Right atrium auricular region (tissue), 2 donors: ENCODE results near the gene SEC31B. TPM values are rescaled to one million over a fixed set of nuclear protein-coding genes. Genes with fewer than 3 reads are reported as not detected.

ENCODE experiments used
- DNase-seq: peaks from one replicate; pipeline ENCODE4 v3.0.0-alpha.2; 2019; ENCODE audit warnings: low spot score
- H3K27ac ChIP-seq, 2 donors: fragments of 200-600 bp; sonication (generic); 1 replicate in 1 of 2; 2 replicates in 1 of 2; pipeline ENCODE4 v1.5.1; 2016 to 2019
- H3K27me3 ChIP-seq, 2 donors: fragments of 200-600 bp; sonication (generic); one replicate each; pipeline versions ENCODE4 v1.5.1 to v1.6.0; 2017 to 2019
- H3K36me3 ChIP-seq: fragments of 200-600 bp; sonication (generic); one replicate; pipeline ENCODE4 v1.5.1; 2016
- H3K4me1 ChIP-seq, 2 donors: fragments of 200-600 bp; sonication (generic); one replicate each; pipeline versions ENCODE4 v1.5.1 to v1.6.0; 2017 to 2019
- H3K4me3 ChIP-seq, 2 donors: fragments of 200-600 bp; sonication (generic); 1 replicate in 1 of 2; 2 replicates in 1 of 2; pipeline ENCODE4 v1.5.1; 2017 to 2019; ENCODE audit warnings: mild to moderate bottlenecking in 1 of 2, moderate library complexity in 1 of 2
- H3K9me3 ChIP-seq, 2 donors: fragments of 200-600 bp; sonication (generic); one replicate each; pipeline ENCODE4 v1.5.1; 2019
- CTCF ChIP-seq, 2 donors: fragments of 200-600 bp; sonication (generic); IDR thresholded peaks; one replicate each; pipeline ENCODE4 v1.5.1; 2019; ENCODE audit warnings: antibody characterized with exemption in 2 of 2
- total RNA-seq, 2 donors: library from RNA; depleted of rRNA; stranded (reverse); fragments of >200 nt; gene quantifications; one replicate each; pipeline ENCODE4 v1.1.0, GENCODE V29; 2016

The SEC31B gene
- total RNA-seq, 2 donors from 2014 or later, result 2.0 to 4.5 TPM

DNA sequence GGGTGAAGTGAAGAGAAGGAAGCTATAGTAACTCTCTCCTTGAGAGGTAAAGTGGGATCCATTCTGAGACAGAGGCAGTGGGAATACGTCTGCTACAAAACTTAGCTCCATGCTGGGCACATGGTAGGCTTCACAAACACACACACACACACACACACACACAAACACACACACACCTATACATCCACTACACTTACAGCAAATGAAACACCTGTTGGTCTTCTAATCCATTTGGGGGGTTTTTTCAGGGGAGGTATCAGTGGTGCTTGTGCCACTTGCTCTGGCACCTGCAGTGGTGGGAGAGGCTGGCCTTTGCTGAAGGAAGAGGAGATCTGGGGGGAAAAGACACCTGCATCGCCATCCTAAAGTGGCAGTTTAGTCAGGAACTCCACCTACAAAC, 14.5 kb downstream of the SEC31B start:
- no peak for TF ChIP-seq CTCF (IDR thresholded peaks at IDR 0.05)
- Histone ChIP-seq H3K36me3 (peaks cover 45% of the 10 kb centered on the region), H3K9me3 (no peaks in the 10 kb centered on the region), H3K4me1 (no peaks in the 10 kb centered on the region), H3K27ac (no peak overlapping the region), H3K4me3 (no peak overlapping the region), H3K27me3 (no peaks in the 10 kb centered on the region)
- DNase-seq, result no peak

GRCh38 chr10:100504096-100504495, 15.6 kb downstream of the SEC31B start:
- DNase-seq, result no peak
- Histone ChIP-seq H3K9me3 (no peaks in the 10 kb centered on the region), H3K27ac (no peak overlapping the region), H3K36me3 (peaks cover 43% of the 10 kb centered on the region), H3K4me1 (no peaks in the 10 kb centered on the region), H3K27me3 (no peaks in the 10 kb centered on the region), H3K4me3 (no peak overlapping the region)
- TF ChIP-seq CTCF (IDR thresholded peaks at IDR 0.05), result no peak

DNA sequence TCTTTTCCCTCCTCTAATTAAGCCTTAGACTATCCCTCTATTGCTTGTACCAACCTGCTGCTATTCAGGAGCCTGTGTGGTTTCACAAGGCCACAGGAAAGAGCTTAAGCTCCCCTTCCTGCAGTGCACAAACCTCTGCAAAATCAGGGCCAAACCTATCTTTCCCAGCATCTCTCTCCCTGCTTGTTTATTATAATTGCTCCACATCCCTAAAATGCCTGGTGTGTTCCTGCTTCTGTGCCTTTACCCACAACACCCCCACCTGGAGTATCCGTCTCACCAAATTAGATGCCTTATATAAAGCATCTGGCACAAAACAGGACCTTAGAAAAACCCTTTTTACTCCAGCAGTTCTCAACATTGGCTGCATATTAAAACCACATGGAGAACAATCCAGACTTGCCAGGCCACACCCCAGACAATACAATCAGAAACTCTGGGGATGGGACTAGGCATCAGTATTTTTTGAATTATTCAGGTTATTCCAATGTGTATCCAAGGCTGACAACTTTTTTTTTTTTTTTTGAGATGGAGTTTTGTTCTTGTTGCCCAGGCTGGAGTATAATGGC, 16.7 kb downstream of the SEC31B start:
- no peaks in the 10 kb centered on the region for H3K27me3 ChIP-seq
- peaks cover 46% of the 10 kb centered on the region for H3K36me3 ChIP-seq
- TF ChIP-seq CTCF (IDR thresholded peaks at IDR 0.05), result no peak
- H3K9me3 ChIP-seq, result no peaks in the 10 kb centered on the region
- no peak for DNase-seq
- H3K4me3 ChIP-seq, result no peak overlapping the region
- no peak overlapping the region for H3K27ac ChIP-seq
- H3K4me1 ChIP-seq, result no peaks in the 10 kb centered on the region

DNA sequence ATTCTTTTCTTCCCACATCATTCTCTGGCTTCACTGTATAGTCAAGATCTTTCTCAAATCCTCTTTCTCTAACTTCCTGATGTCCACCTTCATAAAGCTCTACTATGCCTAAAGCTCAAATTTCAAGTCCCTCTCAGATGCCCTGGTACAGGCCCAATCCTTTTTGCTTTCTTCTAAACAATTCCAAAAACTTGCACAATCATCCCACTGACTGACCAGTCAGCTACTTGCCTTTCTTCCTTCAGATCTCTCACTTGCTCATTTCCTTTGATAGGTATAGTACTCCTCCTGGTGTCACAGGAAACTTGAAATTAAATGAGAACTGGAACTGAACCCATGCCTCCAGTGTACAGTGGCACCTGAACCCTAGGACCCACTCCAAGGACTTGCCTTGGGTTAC, 18.2 kb downstream of the SEC31B start:
- Histone ChIP-seq H3K4me1 (no peaks in the 10 kb centered on the region), H3K36me3 (peaks cover 52% of the 10 kb centered on the region), H3K27ac (no peak overlapping the region), H3K27me3 (no peaks in the 10 kb centered on the region), H3K4me3 (no peak overlapping the region), H3K9me3 (no peaks in the 10 kb centered on the region)
- DNase-seq, result no peak
- TF ChIP-seq CTCF (IDR thresholded peaks at IDR 0.05), result no peak

DNA sequence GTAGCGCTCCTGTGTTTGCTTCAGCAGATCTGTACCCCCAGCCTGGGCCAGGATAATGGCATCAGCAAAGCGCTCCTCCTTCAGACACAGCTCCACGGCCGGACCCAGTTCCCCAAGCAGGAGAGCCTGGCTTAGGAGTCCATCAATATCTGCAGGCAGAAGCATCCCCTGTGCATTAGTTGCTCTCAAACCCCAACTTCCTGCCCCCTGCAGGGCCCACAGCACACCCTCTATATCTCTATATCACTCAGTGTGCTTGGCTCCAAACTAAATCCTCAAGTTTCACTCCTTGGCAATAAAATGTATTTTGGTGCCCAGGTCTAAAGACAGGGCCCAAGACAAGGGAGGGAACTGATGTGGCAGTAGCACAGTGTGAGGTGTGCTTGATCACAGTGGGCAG, 21.6 kb downstream of the SEC31B start:
- no peak for DNase-seq
- Histone ChIP-seq H3K4me1 (no peaks in the 10 kb centered on the region), H3K27ac (no peak overlapping the region), H3K9me3 (no peaks in the 10 kb centered on the region), H3K36me3 (peaks cover 45% of the 10 kb centered on the region), H3K27me3 (no peaks in the 10 kb centered on the region), H3K4me3 (no peak overlapping the region)
- no peak for TF ChIP-seq CTCF (IDR thresholded peaks at IDR 0.05)

- no peak overlapping the region for H3K4me3 ChIP-seq
- no peak overlapping the region for H3K27ac ChIP-seq
- no peaks in the 10 kb centered on the region for H3K4me1 ChIP-seq
- no peak for TF ChIP-seq CTCF (IDR thresholded peaks at IDR 0.05)
- no peak for DNase-seq
- H3K27me3 ChIP-seq, result no peaks in the 10 kb centered on the region
- H3K36me3 ChIP-seq, result peaks cover 39% of the 10 kb centered on the region
- H3K9me3 ChIP-seq, result no peaks in the 10 kb centered on the region
Observed at GRCh38 chr10:100496567-100496966, 23.1 kb downstream of the SEC31B start.
